HFF-Myc (cell line): ENCODE measurements around the gene DYRK4.

Experiments used
- DNase-seq: peaks from one replicate; pipeline ENCODE4 v3.0.0-alpha.2; 2011; ENCODE audit warnings: low read depth; ENCODE audit errors: extremely low read depth
- H3K4me3 ChIP-seq: replicated peaks from 2 replicates; pipeline ENCODE4 v1.5.1; 2011; ENCODE audit warnings: low read depth, mild to moderate bottlenecking, control low read depth, low read length
- CTCF ChIP-seq: IDR thresholded peaks from 2 replicates; pipeline ENCODE4 v1.5.1; 2012; ENCODE audit warnings: mild to moderate bottlenecking, low read depth, low read length, control low read depth; ENCODE audit errors: missing control alignments

Gene DYRK4

GRCh38 chr12:4535871-4536270 is 26.1 kb upstream of the DYRK4 start:
- DNase-seq: no peak
- no peak overlapping the region for H3K4me3 ChIP-seq
- no peak for TF ChIP-seq CTCF

GRCh38 chr12:4538207-4539160 is 23.5 kb upstream of the DYRK4 start, which contains the start of gene RAD51AP1:
Gene RAD51AP1 (plus strand): TSS chr12:4538890. CDS start chr12:4538940, 50 bp downstream.
- peak; percentile 93 for DNase-seq
- peak within 1 kb of the TSS; percentile 99 for H3K4me3 ChIP-seq
- TF ChIP-seq CTCF: no peak

GRCh38 chr12:4539167-4539870 is 22.7 kb upstream of the DYRK4 start:
- DNase-seq: no peak
- H3K4me3 ChIP-seq: peak overlapping the region; percentile 99
- TF ChIP-seq CTCF: no peak

- no peak for TF ChIP-seq CTCF
- H3K4me3 ChIP-seq: peak overlapping the region; percentile 99
- DNase-seq: no peak
Measured at GRCh38 chr12:4540170-4540569, 21.8 kb upstream of the DYRK4 start.

GRCh38 chr12:4540638-4541037 is 21.4 kb upstream of the DYRK4 start:
- no peak for TF ChIP-seq CTCF
- no peak for DNase-seq
- H3K4me3 ChIP-seq: no peak overlapping the region

- no peak for TF ChIP-seq CTCF
- no peak overlapping the region for H3K4me3 ChIP-seq
- no peak for DNase-seq
Measured at GRCh38 chr12:4545195-4545594, 16.8 kb upstream of the DYRK4 start.
